IPS DF 6.9 (cell line): ENCODE data around the gene PAWR.
"Not testable (repeated sequence)": the region's sequence is repeated elsewhere in the genome, so short reads cannot be mapped to it uniquely, and the experiment has no call there.

ENCODE experiments used
- DNase-seq: peaks from one replicate; pipeline ENCODE4 v3.0.0-alpha.2; 2013; ENCODE audit warnings: low read depth, low spot score
- H3K27ac ChIP-seq: one replicate; pipeline ENCODE4 v1.5.1; 2013; ENCODE audit warnings: low read length, control low read depth
- H3K27me3 ChIP-seq: 2 replicates; pipeline ENCODE4 v1.6.1; 2013; ENCODE audit warnings: mild to moderate bottlenecking, low read length; ENCODE audit not compliant: control insufficient read depth, insufficient read depth
- H3K36me3 ChIP-seq: 2 replicates; pipeline ENCODE4 v1.6.1; 2013; ENCODE audit warnings: low read length; ENCODE audit not compliant: control insufficient read depth, insufficient read depth
- H3K4me1 ChIP-seq: 2 replicates; pipeline ENCODE4 v1.6.1; 2013; ENCODE audit warnings: low read length; ENCODE audit not compliant: control insufficient read depth, insufficient read depth
- H3K4me3 ChIP-seq: 2 replicates; pipeline ENCODE4 v1.5.1; 2013; ENCODE audit warnings: mild to moderate bottlenecking, low read length
- H3K9me3 ChIP-seq: 2 replicates; pipeline ENCODE4 v1.6.1; 2013; ENCODE audit warnings: low read length, inconsistent platforms; ENCODE audit not compliant: control insufficient read depth, insufficient read depth
- WGBS: extraction: QIAGEN DNeasy Blood & Tissue Kit; methylation state at CpG from one replicate; pipeline ENCODE4 v1.1.7; 2013; ENCODE audit warnings: mixed read lengths, missing lambda C conversion rate; ENCODE audit not compliant: insufficient read length, insufficient coverage; 5-methylcytosine and 5-hydroxymethylcytosine counted together

The PAWR gene

DNA sequence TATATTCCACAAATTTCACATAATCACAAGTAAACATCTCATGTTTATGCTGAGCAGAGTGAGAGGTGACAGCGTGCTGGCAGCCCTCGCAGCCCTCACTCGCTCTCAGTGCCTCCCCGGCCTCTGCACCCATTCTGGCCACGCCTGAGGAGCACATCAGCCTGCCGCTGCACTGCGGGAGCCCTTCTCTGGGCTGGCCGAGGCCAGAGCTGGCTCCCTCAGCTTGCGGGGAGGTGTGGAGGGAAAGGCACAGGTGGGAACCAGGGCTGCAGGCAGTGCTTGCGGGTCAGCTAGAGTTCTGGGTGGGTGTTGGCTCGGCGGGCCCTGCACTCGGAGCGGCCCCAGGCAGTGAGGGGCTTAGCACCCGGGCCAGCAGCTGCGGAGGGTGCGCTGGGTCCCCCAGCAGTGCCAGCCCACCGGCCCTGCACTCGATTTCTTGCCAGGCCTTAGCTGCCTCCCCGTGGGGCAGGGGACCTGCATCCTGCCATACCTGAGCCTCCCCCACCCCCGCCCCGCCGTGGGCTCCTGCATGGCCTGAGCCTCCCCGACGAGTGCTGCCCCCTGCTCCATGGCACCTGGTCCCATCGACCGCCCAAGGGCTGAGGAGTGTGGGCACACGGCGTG is 125.9 kb downstream of the PAWR start:
- not testable (repeated sequence) for H3K4me1 ChIP-seq, H3K9me3 ChIP-seq, H3K27ac ChIP-seq, H3K27me3 ChIP-seq, H3K4me3 ChIP-seq, DNase-seq
- H3K36me3 ChIP-seq = peaks cover 15% of the 10 kb centered on the region
- WGBS = no CpG with 5 or more reads among the region's 29 CpGs

DNA sequence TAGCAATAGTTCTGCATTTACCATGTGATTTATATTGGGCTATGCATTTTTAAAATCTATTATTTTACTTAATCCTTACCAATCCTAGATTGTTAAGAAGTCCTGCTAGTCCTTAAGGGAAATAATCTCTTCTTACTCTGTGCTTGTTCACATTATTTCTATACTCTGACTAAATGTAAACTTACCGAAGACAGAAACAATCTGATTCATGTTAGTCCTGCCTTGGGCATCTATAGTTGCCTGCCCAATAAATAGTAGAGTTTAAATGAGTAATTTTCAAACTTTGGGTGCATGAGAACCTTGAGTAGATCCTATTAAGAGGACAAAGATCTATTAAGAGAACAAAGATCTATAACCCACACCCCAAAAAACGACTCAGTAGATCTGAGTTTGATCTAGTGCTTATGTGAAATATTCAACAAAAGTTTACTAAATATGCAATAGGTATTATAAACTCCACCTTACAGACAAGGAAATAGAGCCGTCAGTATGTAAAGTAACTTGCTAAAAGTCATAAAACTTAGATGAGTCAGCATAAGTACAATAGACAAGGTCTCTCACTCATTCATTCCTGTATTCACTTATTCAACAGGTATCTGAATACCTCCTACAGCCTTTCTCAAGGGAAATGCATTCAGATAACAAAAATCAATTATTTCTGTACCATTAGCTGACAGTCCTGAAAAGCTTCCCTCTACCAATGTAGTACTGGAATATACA is 127.6 kb downstream of the PAWR start:
- peaks cover 15% of the 10 kb centered on the region for H3K36me3 ChIP-seq
- no peak overlapping the region for H3K4me3 ChIP-seq
- no peaks in the 10 kb centered on the region for H3K4me1 ChIP-seq
- H3K9me3 ChIP-seq = peaks cover 6% of the 10 kb centered on the region
- no peak overlapping the region for H3K27ac ChIP-seq
- WGBS = no CpG with 5 or more reads among the region's 3 CpGs
- no peaks in the 10 kb centered on the region for H3K27me3 ChIP-seq
- DNase-seq = no peak

DNA sequence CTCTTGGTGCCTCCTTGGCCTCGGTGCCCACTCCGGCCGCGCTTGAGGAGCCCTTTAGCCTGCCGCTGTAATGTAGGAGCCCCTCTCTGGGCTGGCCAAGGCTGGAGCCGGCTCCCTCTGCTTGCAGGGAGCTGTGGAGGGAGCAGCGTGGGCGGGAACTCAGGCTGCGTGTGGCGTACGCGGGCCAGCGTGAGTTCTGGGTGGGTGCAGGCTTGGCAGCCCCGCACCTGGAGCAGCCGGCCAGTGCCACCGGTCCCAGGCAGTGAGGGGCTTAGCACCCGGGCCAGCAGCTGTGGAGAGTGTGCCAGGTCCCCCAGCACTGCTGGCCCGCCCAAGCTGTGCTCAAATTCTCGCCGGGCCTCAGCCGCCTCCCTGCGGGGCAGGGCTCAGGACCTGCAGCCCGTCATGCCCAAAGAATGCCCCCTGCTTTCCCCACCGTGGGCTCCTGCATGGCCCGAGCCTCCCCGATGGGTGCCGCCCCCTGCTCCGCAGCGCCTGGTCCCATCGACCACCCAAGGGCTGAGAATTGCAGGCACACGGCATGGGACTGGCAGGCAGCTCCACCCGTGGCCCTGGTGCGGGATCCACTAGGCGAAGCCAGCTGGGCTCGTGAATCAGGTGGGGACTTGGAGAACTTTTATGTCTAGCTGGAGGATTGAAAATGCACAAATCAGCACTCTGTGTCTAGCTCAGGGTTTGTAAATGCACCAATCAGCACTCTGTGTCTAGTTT is 129.2 kb downstream of the PAWR start:
- Histone ChIP-seq H3K4me3 (no peak overlapping the region), H3K27ac (no peak overlapping the region), H3K36me3 (peaks cover 15% of the 10 kb centered on the region), H3K9me3 (peaks cover 6% of the 10 kb centered on the region), H3K4me1 (no peaks in the 10 kb centered on the region), H3K27me3 (no peaks in the 10 kb centered on the region)
- DNase-seq = no peak
- WGBS = no CpG with 5 or more reads among the region's 35 CpGs

DNA sequence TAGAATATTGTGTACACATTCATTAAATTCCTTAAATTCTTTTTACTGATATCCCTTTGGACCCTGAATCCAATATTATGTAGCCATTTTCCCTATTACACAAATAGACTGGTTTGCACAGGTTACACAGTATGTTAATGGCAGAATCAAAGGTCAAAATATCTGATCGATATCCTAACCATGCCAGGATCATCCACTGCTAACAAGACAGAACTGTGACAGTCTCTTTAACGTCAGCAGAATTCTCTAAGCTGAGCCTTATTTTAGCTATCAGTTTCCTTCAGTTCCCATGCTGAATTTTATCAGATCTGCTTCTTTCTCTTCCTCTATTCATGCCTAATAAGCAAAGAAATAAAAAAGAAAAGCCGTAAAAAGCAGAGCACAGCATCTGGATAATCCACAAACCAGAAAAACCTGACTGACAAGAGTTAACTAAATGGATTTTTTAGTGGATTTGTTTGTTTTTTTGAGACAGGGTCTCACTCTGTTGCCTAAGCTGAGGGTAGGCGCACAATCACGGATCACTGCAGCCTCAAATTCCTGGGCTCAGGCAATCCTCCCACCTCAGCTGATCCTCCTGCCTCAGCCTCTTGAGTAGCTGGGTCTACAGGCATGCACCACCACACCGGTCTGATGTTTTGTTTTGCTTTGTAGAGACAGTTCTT is 130.4 kb downstream of the PAWR start:
- no CpG with 5 or more reads among the region's 6 CpGs for WGBS
- Histone ChIP-seq H3K4me3 (no peak overlapping the region), H3K36me3 (peaks cover 13% of the 10 kb centered on the region), H3K27me3 (no peaks in the 10 kb centered on the region), H3K4me1 (no peaks in the 10 kb centered on the region), H3K27ac (no peak overlapping the region), H3K9me3 (peaks cover 6% of the 10 kb centered on the region)
- no peak for DNase-seq

DNA sequence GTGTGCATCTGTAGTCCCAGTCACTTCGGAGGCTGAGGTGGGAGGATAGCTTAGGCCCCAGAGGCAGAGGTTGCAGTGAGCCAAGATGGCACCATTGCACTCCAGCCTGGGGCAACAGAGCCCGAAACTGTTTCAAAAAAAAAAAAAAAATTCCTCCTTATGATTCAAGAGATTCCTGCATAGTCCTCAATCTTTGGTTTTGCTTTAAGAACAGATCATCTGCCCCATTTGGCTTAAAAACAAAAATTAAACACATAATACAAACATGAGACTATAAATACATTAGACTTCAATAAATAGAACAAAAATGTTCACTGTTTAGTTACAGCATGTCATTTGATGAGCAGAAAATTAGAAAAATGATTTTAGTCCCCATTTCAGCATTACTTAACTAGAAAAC is 131.2 kb downstream of the PAWR start:
- Histone ChIP-seq H3K9me3 (peaks cover 6% of the 10 kb centered on the region), H3K4me3 (no peak overlapping the region), H3K27me3 (no peaks in the 10 kb centered on the region), H3K36me3 (peaks cover 8% of the 10 kb centered on the region), H3K27ac (no peak overlapping the region), H3K4me1 (no peaks in the 10 kb centered on the region)
- DNase-seq = no peak
- no CpG with 5 or more reads among the region's 2 CpGs for WGBS

DNA sequence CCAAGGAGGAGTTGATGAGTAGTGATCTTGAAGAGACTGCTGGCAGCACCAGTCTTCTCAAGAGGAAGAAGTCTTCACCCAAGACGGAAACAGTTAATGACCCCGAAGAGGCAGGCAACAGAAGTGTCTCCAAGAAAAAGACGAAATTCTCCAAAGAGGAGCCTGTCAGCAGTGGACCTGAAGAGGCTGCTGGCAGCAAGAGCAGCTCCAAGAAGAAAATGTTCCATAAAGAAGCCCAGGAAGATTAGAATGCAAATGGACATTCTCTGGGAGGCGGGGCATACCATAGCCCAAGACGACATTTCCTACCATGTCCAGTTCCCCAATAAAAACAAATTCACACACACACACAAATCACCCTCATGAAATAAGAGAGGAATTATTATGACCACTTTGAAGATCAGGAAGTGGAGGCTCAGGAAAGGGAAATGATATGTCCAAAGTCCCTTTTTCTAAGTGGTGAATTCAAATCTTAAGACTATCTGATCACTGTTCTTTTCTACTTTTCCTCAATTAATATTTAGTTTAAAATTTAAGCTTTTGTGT is 131.8 kb downstream of the PAWR start:
- DNase-seq = no peak
- H3K36me3 ChIP-seq = peaks cover 8% of the 10 kb centered on the region
- peaks cover 6% of the 10 kb centered on the region for H3K9me3 ChIP-seq
- no peak overlapping the region for H3K27ac ChIP-seq
- H3K4me1 ChIP-seq = no peaks in the 10 kb centered on the region
- no CpG with 5 or more reads among the region's 5 CpGs for WGBS
- no peaks in the 10 kb centered on the region for H3K27me3 ChIP-seq
- H3K4me3 ChIP-seq = no peak overlapping the region

DNA sequence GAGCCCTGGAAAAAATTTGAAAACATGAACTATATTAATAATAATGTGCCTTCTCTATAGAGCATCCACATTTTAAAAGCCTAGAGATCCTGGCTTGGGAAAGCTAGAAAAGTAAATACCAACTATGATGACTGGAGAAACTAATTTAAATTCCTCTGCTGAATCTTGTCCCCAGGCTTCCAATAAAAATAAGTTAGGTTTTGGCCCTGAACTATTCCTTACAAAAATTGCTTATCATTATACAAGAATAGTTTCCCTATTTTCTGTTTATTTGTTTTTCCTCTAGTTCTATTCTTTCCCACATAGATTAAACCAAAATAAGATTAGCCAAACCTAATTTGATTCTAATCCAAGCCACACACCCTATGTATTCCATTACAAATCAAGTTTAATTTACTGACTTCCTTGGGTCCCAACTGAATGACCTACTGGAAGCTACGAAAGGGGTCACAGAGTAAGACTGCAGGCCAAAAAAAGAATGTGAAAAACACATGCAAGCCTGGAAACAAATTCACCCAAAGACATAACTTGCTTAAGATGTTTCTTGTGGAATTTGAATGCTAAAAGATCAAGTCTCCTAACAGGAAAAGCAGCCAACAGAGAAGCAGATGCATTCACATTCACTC is 133.0 kb downstream of the PAWR start:
- no CpG with 5 or more reads among the region's 1 CpG for WGBS
- Histone ChIP-seq H3K36me3 (peaks cover 10% of the 10 kb centered on the region), H3K9me3 (peaks cover 6% of the 10 kb centered on the region), H3K27me3 (no peaks in the 10 kb centered on the region), H3K4me3 (no peak overlapping the region), H3K4me1 (no peaks in the 10 kb centered on the region), H3K27ac (no peak overlapping the region)
- no peak for DNase-seq

DNA sequence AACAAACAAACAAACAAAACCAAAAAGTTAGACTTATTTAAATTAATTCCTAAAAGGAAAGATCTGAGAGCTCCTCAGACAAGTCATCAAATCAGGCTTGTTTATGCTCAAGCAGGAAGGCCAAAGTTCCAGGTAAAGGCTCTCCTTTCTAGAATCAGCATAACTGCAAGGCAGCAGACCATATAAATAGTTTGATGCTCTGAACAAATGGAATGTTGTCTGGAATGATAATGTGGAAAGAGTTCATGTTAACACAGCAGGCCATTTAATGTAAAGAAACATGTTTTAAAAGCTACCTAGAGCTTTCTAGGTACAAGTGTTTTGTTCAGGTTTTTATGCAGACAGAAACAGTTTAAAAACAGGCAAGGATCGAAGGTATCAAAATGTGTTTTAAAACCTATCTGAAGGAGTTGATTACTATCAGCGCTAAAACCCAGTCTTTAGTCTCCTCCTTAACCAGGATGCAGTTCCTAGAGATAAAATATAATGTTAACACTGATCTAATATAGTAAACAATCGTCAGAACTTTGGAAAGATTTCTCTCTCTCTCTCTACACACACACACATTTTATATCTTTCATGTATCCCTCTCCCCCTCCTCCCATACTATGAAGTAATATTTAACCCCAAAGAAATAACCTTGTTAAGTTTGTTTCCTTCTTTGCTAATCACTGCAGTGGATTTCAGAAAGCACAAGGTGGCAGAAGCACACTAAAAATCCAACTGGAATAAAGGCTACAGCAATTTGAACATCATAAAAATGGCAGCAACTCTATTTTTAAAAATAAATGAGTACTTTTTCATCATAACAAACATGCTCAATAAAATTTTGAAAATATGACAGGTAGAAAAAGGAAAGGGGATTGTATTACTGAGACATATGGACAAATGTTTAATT is 135.5 kb downstream of the PAWR start:
- DNase-seq = no peak
- WGBS = no CpG with 5 or more reads among the region's 3 CpGs

DNA sequence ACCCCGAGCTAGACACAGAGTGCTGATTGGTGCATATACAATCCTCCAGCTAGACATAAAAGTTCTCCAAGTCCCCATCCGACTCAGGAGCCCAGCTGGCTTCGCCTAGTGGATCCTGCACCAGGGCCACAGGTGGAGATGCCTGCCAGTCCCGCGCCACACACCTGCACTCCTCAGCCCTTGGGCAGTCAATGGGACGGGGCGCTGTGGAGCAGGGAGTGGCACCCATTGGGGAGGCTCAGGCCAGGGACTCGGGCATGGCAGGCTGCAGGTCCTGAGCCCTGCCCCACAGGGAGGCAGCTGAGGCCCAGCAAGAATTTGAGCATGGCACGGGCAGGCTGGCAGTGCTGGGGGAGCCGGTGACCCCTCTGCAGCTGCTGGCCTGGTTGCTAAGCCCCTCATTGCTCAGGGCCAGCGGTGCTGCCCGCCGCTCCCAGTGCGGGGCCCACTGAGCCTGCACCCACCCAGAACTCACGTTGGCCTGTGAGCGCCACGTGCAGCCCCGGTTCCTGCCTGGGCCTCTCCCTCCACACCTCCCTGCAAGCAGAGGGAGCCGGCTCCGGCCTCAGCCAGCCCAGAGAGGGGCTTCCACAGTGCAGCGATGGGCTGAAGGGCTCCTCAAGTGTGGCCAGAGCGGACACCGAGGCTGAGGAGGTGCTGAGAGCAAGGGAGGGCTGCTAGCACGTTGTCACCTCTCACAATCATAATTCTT is 136.7 kb downstream of the PAWR start:
- Histone ChIP-seq H3K9me3 (no peaks in the 10 kb centered on the region), H3K27ac (no peak overlapping the region), H3K4me1 (0 out of 2 replicates have a peak, but pooled peaks cover 1% of the 10 kb centered on the region), H3K4me3 (no peak overlapping the region), H3K36me3 (peaks cover 5% of the 10 kb centered on the region), H3K27me3 (no peaks in the 10 kb centered on the region)
- no CpG with 5 or more reads among the region's 24 CpGs for WGBS
- no peak for DNase-seq

More for the DNA sequence above, 135.5 kb downstream of the PAWR start:
- Histone ChIP-seq H3K9me3 (no peaks in the 10 kb centered on the region), H3K36me3 (peaks cover 5% of the 10 kb centered on the region), H3K4me3 (no peak overlapping the region), H3K27ac (no peak overlapping the region), H3K27me3 (no peaks in the 10 kb centered on the region), H3K4me1 (no peaks in the 10 kb centered on the region)
